SW 1271 (cell line): Measurements from ENCODE around the gene RPS6KA2.

ENCODE experiments used
- DNase-seq, 2 experiments: peaks; one replicate each; lab custom pipeline; 2025; lab: John Stamatoyannopoulos, UW

Gene RPS6KA2

DNA sequence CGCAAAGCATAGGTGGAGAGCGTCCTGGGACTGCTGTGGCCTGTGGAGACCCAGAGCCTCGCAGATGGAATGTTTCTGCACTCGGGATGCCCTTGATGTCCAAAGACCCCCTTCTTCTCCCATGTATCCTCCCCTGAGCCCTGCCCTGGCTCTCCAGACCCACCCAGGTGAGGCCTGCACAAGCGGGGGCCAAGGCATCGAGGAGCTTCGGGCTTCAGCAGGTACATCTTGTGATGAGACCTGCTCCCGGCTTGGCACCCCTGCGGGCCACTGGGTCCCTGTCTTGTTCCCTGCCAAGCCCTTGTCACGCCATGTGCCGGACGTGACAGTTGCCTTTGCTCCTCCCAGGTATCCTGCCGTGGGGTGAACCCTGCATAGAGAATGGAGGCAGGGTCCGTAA is 125.8 kb downstream of the RPS6KA2 start:
- no peak for DNase-seq

DNA sequence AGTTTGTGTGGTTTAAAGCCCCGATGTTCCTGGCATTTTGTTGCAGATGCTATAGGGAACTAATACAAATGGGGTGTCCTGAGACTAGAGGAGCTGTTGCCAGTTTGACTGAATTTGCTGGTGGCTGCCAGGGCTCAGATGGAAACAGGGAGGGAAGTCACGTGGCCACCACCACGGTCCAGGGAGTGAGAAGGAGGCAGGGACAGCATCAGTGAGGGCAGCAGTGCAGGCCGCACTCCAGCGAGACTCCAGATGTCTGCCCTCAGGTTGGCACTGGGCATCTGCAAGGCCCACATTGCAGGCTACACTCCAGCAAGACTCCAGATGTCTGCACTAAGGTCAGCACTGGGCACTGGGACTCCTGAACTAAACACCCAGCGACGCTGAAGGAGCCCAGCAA is 126.8 kb downstream of the RPS6KA2 start:
- no peak for DNase-seq

DNA sequence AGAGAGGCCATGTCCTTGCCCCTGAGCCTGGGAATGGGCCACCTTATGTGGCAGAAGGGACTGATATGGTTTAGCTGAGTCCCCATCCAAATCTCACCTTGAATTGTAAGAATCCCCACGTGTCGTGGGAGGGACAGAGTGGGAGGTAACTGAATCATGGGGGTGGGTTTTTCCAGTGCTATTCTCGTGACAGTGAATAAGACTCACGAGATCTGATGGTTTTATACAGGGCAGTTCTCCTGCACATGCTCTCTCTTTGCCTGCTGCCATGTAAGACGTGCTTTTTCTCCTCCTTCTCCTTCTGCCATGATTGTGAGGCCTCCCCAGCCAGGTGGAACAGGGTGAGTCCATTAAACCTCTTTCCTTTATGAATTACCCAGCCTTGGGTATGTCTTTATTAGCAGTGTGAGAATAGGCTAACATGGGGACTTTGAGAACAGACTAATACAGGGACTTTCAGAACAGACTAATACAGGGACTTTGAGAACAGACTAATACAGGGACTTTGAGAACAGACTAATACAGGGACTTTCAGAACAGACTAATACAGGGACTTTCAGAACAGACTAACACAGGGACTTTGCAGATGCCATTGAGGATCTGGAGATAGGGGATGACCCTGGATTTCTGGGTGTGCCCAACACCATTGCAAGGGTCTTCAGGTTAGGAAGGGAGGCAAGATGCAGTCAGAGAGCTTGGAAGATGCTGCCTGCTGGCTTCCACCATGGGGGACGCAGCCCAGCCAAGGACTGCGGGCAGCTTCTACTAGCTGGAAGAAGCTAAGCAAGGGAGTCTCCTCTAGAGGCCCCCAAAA is 127.5 kb downstream of the RPS6KA2 start:
- no peak for DNase-seq

DNA sequence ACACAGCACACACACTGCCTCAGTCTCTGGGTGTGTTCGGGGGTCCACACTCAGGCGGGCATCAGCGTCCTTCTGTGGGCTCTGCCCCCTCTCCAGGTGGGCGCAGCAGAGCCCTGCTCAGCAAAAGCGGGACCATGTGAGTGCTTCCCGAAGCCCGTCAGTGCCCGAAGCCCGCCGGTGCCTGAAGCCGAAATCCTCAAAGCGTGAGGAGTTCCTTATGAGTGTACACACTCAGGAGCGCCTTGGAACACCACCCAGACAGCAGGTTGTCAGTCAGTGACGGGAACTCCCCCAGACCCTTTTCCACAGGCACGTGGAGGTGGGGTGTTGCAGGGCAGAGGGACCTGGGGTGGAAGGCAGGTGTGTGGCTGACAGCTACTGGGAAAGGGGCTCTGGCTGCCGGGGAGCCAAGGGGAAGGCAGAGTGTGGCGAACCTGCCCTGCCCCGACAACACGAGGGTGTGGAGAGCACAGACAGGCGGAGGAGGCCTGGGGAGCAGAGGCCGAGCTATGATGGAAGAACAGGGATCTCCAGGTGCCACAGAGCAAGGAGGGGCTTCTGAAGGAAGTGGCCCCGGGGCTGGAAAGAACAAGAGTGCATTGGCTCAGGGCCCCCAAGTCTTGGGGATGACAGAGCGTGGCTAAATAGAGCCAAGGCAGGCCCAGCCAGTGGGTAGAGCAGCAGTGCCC is 128.2 kb downstream of the RPS6KA2 start:
- no peak for DNase-seq

DNA sequence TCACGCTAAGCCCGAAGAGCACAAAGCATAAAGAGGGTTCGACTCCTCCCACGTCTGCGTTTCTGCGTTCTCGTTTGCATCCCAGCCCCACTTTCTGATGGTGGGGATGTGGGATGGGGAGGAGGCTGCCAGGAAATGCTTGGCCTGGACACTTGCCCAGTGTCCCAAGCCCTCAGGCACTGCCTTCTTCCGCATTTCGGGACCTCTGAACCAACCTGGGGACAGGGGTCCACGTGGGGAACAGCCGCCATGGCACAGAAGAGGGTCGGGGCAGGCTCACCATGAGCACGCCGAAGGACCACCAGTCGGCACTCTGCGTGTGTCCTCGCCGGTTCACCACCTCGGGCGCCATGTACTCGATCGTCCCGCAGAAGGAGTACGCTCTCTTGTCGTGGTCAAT is 128.8 kb downstream of the RPS6KA2 start:
- DNase-seq: no peak

DNA sequence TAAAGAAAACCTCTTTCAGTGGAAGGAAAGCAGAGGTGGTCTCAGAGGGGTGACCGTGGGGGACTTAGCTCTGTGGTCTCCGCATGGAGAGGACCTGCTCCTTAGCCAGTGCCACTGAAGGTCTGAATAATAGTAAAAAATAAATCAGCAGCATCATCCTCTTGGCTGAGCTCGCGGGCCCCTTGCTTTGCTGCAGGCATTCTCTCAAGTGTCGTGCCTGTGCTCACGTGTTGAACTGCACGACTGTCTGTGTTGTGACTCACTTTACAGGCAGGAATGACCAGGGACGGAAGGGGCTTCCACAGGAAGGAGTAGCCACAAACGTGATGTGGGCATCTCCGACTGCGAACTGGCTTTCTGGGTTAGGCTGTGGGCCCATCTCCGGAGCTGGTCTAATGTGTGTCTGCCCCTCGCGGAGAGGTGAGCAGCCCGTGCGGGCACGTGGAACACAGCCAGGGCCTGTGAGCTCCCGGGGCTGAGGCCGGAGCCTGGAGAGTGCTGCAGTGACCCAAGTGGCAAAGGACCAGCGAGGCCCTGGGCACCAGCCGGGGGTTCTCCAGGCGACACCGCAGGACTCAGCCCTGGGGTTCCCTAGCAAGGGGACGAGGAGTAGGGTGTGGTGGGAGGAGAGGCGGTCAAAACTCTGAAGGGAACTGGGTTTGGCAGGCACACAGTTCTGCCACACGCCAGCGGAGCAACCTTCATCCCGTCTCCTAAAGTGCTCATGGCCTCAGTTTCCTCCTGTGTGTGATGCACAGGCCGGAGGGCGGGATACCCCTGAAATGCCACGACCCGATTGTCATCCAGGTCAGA is 129.8 kb downstream of the RPS6KA2 start:
- no peak for DNase-seq

DNA sequence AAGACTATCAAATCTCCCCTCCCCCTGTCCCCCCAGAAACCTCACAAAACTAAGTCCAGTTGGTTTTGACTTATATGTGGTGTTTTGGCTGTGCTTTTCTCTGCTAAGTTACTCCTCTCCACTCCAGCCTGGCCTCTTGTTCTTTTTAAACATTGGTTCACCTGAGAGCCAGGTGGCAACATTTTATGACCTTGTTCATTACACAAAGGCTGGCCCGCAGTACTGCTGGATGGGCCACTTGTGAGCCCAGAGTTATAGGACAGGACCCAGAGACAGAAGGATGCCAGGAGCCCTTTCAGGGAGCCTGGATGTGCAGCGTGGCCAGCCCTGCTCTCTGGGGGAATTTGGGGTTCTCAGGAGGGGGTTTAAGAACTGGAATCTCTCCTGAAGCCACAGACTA is 130.6 kb downstream of the RPS6KA2 start:
- DNase-seq: no peak

DNA sequence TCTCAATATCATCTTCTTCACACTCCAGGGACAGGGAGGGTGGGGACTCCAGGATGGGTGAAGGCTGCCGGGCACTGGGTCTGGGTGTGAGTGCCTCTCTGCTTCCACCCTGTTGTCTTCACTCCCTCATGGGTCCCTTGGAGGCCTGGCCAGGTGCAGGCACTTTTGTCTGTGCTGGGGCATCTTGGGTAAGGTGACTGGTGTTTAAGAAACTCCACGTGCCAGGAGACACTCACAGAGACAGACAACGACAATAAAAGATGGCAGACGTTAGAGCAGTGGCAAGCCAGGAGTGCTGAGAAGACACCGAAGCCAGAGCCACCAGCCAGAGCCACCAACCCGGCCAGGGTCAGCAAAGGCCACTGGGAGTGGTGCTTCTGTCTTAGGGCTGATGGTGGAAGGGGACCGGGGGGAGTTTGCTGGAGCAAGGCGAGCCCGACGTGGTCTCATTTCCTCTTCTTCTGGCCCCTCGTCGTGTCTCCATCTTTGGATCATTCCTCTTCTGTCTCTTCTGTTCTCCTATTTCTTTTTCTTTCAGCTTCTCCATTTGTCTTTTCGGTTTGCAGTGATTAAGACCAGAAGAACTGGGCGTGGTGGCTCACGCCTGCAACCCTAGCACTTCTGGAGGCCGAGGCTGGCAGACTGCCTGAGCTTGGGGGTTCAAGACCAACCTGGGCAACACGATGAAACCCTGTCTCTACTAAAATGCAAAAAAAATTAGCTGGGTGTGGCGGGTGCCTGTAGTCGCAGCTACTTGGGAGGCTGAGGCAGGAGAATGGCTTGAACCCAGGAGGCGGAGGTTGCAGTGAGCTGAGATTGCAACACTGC is 131.3 kb downstream of the RPS6KA2 start:
- no peak for DNase-seq

DNA sequence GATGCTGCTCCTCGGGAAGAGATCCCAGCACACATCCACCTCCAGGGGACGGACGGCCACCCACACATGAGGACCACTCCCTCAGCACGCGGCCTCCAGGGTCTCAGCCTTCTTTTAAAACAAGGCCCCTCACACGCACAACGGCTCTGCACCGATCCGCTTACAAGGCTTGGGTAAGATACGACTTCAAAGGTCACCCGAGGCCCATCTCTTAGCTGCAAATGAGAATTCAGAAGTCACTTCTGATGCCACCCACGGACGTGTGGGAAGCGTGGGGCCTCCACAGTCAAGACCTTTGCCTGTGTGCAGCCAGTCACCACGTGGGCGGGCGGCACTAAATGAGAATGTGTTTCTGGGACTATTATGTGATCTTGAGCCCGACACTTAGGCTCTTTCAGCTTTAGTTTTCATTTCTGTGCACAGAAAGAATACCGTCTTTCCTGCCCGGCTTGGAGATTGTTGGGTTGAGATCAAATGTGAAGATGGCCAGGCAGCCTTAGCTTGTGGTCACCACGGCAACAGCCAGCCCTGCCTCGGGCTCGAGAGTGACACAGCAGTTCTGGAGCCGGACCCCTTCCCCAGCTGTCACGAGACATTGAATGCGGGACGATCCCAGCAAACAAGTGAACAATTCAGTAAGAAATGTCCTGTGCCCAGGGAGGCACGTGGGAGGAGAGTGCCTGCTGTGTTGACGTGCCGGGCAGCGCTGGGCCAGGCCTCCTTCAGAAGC is 132.1 kb downstream of the RPS6KA2 start:
- no peak for DNase-seq

DNA sequence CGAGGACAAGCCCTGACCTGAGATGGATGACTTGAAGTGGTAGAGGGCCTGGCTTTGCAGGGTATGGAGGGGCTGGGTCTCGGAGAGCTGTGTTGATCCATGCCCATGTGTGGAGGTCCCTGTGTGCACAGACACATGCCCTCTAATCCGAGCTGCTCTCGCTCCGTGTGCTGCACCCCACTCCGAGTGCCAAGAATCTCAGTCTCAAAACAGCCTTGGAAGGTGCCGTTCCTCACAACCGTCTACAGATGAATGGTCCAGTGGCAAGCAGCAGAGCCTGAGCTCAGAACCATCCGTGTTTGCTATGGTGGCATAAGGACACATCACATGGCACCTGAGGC is 133.0 kb downstream of the RPS6KA2 start:
- no peak for DNase-seq

DNA sequence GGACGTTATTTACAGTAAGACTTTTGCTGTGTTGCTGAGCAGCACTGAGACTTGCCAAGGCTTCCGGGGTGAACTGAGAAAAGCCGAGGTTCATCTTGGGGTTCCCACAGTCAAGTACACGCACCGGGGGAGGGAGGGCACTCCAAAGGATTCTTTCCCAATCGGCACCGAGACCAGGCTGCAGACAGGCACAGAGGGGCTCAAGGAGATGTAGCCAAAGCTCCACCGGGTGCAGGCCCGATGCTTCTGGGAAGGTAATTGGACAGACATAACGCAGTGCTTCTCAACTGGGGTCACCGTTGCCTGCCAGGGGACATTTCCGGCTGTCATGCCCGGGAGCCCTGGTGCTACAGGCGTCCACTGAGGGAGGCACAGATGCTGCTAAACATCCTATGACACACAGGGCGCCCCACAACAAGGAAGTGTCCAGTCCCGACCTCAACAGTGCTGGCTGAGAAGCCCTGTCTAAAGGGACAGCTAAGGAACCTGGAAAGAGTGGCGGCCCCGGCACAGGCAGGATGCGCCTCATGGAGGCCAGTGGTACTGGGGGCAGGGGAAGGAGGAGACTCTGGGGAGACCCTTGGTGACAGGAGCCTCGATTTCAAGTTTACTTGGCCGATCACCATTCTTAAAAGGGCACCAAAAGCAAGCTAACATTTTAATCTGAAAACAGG is 133.5 kb downstream of the RPS6KA2 start:
- no peak for DNase-seq

DNA sequence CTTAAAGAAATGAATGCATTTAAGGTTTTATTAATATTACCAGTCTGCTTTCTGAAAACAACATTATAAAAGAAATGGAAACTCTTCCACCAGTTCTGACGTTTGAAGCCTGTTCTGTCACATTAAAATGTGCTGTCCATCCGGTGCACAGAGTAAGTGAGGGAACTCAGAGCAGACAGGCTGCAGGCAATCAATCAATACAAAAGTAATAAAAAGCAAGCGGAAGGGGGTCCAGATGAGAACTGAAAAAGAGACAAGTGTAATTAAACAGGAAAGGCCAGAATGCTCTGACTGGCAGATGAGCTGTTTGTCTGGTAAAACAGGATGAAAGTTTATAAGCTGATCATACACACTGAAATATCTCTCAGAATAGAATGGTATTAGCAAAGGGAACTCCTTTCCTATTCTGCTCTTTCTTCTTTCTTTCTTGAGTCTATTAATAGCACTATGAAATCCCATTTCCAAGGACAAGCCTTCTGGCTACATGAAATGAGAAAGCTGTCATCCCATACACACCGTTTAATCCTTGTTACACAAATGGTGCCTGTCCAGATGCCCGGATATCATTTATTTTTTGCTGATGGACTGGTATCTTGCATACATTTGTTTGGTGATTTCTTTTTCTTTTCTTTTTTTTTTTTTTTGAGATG is 134.8 kb downstream of the RPS6KA2 start:
- DNase-seq: no peak

DNA sequence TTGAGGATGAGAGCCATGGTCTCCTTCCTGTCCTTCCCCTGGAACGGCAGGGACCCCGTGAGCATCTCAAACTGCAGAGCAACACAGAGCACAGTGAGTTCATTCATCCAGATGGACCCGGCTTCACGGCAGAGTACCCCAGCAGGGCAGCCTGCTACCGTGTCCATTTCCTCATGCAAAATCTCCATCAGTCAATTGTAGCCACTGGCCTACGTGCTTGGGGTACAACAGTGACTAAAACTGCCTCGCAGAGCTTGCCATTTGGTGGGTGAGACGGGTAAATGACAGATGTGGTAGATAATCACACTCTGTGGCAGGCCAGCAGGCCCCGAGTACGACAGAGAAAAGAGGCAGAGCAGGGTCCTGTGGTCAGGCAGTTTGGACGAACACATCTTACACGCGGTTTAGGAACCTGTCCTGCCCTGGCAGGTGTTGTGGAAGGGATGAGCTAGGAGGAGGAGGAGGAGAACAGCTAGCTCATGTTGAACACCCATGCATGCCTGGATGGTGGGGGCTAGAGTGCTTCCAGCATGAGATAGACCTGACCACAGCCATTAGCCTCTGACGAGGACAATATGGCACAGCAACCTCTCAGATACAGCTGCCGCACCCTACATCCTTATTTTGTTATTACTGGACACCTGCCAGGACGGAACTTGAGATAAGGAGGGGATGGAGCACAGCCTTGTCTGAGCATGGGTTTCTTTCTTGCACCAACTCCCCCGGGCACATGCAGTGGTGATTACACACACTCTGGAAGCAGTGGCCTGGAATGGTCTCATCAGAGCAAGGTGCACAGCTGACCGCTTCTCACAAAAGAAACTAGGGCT is 136.2 kb downstream of the RPS6KA2 start:
- no peak for DNase-seq

DNA sequence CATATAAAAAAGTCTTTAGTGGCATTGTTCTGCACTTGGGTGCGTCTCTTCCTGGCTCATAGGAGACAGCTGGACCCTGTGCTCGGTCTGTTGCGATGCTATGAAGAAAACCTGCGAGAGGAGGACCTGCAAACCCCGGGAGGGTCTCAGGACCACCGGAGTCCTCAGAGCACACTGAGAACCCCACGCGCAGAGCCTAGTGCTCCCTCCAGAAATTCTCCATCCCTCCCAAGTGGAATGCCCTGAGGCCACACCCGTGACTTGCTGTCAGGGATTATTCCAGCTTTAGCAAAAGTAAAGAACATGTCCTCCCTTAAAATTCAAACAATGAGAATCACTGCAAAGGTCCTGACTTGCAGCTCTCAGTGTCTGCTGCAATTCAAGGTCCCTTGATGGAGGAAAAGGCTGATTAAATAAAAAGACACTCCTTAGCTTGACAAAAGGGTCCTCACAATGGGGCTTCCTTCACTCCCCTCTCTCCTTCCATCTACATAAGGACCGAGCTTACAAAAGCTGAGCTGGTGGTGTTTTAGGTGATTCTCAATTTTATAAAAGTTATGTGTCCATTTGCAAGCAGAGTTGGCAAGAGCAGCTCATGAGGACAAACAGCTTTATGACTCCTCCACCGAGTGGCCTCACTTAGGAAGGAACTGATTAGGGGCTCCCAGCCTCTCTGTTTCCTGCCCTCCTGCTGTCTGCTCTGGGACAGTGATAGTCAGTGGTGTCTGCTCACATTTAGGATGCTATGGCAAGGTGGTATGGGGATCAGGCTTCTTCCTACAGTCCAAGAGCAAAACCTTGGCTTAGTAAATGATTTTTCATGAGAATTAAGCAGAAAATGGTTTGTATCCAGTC is 137.5 kb downstream of the RPS6KA2 start:
- DNase-seq: no peak

DNA sequence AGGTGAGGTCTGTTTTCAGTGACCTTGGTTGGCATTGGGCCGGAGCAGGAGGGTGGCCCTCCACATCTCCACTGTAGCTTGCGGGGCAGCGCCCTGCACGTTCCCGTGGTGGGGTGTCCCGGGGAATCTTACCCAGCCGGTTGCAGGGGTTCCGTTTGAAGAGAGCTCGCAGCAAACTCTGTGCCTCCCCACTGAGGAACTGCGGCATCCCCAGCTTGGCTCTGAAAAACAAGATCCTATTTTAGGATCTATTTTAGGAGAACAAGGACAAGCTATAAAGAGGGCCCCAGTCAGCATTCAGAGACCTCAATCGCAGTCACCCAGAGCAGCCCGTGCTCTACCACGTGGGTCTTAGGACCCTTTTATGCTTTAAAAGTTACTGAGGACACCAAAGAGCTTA is 138.3 kb downstream of the RPS6KA2 start:
- no peak for DNase-seq

DNA sequence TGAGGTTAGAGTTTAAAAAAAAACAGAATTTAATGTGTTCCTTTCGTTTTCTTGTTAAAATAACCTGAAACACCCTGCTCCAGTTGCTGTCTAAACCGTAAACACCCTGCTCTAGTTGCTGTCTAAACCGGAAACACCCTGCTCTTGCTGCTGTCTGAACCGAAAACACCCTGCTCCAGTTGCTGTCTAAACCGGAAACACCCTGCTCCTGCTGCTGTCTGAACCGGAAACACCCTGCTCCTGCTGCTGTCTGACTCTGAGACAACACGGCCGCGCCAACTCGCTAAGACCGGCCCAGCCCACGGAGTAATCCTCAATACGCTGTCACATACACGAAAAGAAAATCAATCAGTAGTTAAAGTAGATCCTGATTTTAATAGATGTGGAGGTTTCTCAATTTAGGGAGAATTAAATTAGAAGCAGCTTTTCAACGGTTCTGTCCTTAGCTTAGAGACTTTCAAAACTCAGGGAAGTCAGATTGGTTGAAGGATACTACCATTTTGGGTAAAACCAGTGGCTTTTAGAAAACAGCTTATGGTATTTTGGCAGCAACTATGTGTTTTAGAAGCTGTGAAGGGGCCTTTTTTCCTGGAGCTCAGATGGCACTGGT is 138.9 kb downstream of the RPS6KA2 start:
- no peak for DNase-seq

DNA sequence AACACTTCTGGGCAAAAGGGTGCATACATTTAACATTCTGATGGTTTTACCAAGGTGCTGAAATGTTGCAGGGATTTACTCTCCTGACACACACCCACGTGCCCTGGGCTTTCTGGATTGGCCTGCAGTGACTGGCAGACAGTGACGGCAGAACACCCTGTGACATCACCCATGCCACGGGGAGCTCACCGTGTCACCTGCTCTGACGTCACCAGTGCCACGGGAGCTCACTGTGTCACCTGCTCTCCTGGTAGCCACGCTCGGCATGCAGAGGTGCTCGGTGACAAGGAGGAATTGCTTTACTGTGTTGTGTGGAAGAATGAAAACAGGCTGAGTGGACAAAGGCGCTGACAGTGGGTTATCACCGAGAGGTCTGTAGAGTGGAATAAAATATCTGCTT is 139.9 kb downstream of the RPS6KA2 start:
- no peak for DNase-seq

DNA sequence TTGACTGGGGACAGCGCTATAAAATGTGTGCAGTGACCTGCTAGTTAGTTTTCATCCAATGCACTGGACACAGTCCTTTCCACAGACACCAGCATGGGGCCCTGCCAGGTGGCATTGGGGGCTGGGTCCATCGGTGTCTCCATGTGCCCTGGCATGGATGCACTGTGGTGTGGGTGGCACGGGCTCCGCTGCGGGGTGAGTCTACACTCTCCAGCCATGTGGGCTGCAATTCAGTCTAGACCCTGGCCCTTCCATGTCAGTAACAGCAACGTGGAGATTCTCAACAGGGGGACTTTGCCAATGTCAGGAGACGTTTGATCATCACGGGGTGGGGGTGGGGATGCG is 140.5 kb downstream of the RPS6KA2 start:
- DNase-seq: no peak
